GM19328 (cell line): ENCODE results near the gene EEF1G.
A peak's percentile ranks its signal among the peaks of the same experiment; 100 is the strongest.
"Not testable (repeated sequence)": the region's sequence is repeated elsewhere in the genome, so short reads cannot be mapped to it uniquely, and the experiment has no call there.

Experiments
- ATAC-seq: cut with Tn5 transposase; IDR thresholded peaks from one replicate; pipeline ENCODE4 v1.9.1; 2021; ENCODE audit warnings: mild to moderate bottlenecking, moderate library complexity; ENCODE audit not compliant: unreplicated experiment

The EEF1G gene

DNA sequence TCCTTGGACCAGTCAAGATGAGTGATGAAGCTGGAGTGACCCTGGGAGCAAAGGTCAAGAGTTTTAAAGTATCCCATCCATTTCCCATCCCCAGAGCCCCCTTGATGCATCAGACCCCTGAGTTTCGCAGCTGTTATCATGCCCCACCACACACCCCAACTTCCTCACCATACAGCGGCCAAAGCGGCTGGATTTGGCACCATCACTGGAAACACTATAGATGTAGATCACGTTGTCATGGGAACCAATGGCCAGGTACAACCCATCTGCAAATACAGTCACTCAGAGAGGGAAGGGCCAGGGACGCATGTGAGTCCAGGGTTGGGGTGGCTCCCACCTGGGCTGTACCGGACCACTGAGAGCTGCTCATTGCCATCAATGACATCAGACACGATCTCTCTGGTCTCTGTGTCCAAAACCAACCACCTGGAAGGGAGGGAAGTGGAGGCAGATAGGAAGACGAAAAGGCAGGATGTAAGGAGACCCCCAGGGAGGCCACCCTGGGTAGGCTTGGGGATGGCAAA is 30.1 kb upstream of the EEF1G start:
- no peak for ATAC-seq

DNA sequence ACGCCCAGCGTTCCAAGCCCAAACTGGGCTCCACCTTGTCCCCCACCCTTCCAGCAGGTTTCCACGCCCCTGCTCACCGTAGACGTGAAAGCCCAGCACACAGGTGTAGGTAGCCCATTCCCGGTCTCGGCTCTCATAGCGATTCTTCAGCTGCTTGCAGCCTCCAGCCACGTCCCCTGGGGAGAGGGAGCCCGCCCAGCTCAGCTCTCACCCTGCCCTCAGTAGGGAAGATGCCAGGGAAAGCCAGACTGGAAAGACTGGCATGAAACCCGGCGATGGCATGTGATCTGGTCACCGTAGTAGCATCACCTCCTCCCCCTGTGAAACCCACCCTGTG is 29.3 kb upstream of the EEF1G start:
- ATAC-seq, result no peak

DNA sequence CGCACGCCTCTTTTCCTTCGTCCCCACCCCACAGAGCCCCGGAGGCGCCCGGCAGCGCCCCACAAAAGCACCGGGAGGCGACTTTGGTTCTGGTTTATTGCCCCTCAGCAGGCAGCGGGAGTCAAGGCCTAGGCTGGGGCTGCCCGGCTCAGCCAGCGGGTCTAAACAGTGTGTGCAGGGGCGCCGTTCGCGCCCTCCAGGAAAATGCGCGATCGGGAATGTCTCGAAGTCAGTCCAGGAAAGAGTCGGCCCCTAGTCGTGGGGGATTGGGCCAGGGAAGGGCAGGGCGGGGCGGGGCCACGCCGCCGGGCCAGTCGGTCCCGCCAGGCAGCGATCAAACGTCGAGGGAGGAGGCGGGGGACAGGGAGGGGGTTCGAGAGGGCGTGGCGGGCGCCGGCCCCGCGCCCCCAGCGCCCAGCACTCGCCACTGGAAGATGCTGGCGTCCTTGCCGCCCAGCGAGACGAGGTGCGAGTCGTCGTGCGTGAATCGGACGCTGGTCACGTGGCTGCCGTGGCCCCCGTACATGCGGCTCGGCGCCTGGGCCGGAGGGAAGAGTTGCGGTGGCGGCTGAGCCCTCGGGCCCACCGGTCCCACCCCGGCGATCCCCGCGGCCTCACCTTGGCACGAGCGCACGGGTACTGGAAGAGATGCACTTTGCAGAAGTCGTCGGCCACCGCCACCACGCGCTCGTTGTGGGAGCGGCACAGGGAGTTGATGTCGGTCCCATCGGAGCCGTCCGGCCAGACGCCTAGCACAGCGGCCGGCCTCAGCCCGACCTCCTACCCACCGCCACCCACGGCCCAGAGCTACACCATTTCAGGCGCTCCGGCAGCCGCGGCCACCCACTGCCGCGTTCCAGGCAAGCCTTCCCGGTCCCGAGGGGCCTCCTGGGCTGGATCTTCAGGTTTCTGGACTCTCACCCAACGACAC is 28.7 kb upstream of the EEF1G start:
- no peak for ATAC-seq

DNA sequence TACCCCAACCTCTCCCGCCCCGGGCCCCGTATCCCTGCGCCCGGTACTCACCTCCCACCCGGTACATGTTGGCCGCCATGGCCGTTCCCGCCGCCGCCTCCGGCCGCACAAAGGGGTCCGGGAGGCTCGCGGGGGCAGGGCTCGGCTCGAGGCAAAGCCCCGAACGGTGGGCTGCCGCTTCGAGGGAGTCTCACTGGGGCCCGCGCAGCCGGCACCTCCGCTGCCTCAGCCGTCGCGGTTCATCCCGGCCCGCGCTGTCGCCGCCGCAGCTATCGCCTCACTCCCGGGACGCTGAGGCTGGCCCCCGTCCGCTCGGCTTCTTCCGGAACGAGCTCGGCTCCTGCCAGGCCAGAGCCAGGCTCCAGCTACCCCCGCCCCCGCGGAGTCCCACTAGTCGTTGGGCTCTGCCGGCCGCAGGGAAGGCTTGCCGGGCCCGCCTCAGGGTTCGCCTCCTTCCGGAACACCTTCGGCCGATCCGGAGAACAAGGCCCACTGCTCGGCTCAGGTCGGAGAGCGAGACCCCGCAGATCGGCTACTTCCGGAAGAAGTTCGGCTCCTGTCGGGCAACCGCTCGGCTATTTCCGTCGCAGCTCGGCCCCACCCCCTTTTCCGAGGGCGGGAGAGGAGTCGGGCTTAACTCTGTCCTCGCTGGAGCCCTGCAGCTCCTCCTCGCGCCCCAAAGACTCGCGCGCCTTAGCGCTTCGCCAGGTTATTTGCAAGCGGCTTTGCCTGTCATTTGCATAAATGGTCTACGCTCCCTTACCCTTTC is 27.9 kb upstream of the EEF1G start, which contains the start of gene MTA2:
TSS of gene MTA2 (minus strand) at position 494 of the 769 bp plus-strand sequence. CDS start at position 79, 415 bp downstream.
- peak; percentile 75 for ATAC-seq

DNA sequence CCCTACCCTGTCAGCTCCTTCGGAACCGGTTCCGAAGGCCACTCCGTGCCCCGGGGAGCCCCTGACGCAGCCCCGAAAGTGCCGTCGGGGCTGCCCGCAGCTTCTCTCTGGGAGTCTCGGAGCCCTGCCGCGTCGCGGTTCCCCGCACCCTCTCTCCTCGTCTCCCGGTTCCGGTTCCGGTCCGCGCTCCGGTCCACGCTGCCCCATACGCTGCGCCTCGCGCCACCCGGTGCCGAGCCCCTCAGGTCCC is 27.4 kb upstream of the EEF1G start:
- no peak for ATAC-seq

DNA sequence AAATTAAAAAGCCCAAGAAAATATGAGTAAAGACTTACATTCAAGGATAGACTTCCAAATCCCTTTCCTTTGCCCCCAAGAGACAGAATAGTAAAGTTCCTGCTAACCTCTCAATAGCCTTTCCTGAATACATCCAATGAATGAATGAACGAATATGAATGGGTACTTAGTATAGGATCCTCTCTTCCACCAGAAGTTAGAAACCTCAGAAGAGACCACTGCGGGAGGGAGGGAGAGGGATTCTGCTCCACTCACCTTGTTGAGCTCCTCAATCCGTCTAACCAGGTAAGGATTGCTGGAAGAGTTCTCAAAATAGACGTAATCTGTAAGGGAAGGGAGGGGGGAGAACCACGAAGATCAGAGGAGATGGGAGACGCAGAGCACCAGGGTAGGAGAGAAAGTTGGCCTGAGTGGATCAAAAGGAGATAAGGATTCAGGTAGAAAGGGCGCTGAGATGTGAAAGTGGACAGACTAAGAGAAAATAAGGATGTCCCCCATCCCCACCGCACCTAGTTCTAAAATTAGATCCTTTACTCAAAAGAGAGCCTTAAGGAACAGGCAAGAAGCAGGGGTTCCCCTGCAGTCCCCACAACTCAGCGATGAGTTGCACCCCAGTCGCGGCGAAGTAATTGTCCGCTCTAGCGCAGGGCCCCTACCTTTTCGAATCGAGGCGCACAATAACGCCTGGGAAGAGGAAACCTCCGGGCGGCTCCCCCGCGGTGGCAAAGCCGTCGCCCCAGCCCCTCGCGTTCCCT is 26.9 kb upstream of the EEF1G start:
- ATAC-seq, result no peak

DNA sequence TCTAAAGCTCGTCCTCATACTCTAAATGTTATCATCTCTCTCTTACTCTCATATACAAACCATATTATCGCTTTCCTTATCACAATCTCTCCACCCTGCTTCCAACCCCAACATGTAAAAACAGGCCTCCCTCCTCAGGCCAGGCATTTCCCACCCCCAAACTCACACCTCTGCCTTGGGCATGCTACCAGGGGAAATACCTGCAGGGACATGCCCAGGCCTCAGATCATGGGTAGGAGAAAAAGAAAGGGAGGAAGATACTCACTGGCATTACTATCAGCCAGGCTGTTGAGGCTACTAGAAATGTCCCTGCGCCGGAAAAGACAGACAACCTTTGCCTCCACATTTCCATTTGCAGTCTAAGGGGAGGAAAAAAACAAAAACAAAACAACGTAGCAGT is 26.2 kb upstream of the EEF1G start:
- ATAC-seq, result no peak

DNA sequence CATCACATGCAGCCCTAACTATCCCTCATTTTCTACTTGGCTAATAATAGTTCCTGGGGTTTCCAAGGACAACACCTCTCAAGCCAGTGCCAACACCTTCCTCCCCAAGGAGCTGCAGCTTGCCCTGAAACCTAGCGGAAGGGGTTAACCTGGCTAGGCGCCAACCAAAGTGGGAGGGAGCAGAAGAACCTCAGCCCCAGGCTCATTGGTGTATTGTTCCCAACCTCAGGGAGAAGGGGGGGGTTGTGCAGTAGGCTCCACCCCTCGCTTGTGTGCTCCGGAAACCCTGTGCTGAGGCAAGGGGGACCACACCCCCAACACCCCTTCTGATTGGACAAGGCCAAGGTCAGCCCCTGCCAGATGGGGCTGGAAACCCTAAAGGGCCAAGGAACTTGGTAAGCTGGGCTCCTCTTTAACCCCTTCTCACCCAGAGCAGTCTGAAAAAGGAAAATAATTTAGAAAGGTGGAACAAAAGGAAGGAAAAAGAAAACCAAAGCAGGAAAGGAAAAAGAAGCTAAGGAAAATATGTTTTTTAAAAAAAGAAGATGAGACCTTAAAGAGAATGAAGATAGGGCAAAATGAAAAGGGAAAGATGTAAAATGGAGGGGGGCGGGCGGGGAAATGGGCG is 25.5 kb upstream of the EEF1G start:
- ATAC-seq, result peak; percentile 34

DNA sequence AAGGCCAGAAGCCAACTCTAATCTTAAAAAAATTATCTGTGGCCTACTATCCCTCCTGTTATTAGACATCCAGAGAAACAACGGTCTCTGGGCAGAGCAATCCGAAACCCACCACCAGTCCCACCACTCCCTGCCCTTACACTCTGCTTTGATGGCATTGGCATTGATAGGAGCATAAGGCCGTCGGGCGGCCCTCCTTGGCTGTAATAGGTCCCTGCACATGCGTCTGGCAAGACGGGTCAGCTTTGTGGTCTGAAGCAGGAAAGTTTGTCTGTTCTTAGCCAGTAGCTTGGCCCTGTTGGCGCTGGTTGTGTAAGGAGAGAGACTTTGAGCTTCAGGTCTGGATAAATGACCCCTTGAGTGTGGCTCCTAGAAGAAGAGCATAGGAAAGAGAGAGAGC is 21.4 kb upstream of the EEF1G start:
- ATAC-seq, result no peak

DNA sequence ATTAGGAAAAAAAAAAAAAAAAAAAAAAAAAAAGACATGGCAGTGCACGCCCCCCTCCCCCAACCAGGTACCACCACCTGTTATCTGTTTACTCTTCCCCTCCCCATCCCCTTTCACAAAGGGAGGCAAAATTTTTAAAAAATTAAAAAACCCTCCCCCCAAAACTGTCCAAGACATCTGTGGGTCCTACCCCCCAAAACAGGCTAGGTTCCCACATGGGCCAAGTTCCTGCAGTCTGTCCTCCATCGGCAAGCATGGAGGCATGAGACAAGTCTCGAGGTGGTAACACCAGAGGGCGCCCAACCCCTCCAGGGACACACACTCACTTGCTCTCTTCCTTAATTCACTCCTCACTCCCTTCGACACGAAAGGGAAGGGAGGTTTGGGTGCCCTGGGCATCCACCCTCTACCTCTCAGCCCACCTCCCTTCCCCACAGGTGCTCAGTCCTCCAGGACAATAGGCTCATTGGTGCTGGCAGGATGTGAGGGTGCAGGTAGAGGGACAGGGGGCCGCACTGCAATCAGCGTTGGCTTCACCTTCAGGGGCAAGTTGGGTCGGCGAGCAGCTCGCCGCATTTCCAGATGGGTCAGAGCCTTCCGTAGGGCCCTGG is 19.8 kb upstream of the EEF1G start:
- ATAC-seq, result no peak

DNA sequence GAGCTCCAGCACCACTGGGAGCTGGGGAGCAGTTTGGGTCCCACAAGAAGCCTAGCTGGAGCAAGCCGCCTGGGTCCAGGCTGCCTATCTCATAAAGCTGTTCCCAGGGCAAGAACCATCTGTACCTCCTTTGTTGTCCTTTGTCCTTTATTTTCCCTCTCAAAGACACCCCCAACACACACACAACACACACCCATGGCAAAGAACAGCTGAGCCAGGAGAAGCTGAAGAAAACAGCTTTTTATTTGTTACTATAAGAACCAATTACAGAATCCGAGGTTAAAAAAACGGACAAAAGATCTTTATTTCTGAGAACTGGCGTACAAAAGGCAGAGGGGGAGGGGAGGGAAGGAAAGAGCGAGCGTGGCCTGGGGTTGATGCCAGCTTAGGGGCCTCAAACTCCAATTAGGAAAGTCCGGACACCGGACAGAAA is 19.3 kb upstream of the EEF1G start:
- no peak for ATAC-seq

DNA sequence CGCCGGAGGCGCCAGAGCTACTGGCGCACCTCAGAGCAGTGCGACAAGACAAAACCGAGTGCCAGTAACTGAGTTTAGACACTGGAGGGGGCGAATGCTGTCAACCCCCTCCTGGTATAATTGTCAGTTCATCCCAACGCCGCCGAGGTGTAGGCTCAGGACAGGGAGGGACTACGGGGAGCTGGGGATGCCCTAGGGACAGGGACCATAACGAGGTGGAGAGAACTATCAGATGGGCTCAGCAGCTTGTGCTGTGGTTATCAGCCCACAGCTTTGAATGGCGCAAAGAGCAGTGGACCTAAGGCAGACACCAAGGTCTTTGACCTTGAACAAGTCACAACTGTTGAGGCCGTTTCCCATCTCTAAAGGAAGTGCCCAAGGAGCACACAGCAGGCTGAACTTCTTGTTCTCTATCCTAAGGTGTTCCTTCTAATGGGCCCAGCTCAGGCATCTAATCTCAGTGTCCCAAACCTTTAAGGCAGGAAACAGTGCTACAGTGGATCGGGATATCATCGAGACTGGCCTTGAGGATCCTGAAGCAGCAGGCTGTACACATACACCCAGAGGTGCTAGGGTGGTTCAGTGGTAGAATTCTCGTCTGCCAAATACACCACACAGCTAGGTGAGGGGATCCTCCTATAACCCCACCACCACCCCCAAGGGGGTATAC is 18.6 kb upstream of the EEF1G start:
- ATAC-seq, result no peak

DNA sequence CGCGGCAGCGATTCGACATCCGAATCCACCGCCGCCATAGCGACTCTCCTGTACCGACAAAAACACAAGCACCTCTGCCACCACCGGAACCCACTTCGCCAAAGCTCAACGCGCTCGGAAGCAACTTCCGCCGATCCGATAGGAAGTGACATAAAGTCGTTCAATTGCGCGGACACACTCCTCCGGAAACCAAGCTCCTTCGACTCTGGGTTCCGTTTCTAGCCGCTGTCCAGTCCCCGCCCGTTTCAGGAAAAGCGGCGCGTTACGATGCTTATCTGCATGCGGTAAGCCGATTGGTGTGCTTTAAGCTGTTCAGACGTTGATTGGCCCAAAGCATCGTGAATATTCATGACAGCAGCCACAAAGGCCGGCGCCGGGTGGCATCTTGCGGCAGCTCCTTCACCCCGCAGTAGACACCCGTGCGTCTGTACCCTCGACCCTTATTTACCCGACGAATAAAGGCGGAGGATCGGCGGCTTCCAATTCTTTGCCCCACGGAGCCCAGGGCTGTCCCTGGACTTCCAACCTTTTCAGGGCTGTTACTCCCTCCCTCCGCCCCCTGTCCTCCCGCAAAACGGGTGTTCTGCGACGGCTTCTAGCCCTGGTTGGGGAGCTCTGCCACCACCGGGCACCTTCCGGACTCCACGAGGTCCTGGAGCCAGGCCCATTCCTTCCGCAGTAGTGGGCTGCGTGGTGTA is 17.9 kb upstream of the EEF1G start, which contains the start of gene TUT1:
TSS of gene TUT1 (minus strand) at position 76 of the 698 bp plus-strand sequence. CDS start at position 38, 38 bp downstream.
- peak; percentile 75 for ATAC-seq

DNA sequence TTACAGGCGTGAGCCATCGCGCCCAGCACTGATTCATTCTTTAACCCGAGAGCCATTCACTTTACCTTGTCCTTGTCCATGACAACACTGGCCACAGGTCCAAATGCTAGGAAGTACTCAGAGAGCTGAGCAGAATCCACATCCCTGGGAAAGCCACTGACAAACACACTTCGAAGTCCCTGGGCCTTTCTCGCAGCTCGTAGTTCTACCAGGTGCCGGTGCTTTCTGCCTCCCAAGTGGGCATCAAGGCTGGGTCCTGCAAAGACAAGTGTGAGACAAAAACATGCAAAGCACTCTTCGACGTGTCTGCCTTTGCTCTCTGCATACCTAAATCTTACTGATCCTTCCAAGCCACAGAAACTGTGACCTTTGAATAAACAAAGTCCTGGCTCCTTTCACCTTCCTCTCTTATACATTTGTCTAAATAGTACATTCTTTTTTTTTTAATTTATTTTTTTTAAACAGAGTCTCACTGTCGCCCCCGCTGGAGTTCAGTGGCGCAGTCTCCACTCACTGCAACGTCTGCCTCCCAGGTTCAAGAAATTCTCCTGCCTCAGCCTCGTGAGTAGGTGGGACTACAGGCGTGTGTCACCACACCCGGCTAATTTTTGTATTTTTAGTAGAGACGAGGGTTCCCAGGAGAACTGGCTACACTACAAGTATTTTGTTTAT is 15.4 kb upstream of the EEF1G start:
- ATAC-seq, result no peak

DNA sequence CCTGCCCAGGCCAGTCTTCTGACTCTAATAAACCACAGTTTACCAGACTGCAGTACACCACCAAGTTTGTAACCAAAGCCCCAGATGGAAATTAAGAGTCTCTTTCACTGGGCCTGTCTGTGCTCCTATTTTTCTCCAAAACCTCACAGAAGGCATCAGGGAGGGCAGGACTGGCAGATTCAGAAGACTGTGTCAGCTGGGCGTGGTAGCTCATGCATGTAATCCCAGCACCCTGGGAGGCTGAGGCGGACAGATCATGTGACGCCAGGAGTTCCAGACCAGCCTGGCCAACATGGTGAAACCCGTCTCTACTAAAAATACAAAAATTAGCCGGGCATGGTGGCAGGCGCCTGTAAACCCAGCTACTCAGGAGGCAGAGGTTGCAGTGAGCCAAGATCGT is 11.7 kb upstream of the EEF1G start:
- not testable (repeated sequence) for ATAC-seq

DNA sequence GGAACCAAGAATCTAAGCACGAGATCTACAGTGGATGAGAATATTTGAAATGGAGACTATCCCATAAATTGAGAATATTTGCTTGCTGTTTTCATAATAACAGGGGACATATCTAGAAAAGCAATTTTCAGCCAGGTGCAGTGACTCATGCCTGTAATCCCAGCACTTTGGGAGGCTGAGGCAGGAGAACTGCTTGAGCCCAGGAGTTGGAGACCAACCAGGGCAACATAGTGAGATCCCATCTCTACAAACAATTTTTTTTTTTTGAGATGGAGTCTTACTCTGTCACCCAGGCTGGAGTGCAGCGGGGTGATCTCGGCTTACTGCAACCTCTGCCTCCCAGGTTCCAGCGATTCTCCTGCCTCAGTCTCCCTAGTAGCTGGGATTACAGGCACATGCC is 8.0 kb upstream of the EEF1G start:
- not testable (repeated sequence) for ATAC-seq

DNA sequence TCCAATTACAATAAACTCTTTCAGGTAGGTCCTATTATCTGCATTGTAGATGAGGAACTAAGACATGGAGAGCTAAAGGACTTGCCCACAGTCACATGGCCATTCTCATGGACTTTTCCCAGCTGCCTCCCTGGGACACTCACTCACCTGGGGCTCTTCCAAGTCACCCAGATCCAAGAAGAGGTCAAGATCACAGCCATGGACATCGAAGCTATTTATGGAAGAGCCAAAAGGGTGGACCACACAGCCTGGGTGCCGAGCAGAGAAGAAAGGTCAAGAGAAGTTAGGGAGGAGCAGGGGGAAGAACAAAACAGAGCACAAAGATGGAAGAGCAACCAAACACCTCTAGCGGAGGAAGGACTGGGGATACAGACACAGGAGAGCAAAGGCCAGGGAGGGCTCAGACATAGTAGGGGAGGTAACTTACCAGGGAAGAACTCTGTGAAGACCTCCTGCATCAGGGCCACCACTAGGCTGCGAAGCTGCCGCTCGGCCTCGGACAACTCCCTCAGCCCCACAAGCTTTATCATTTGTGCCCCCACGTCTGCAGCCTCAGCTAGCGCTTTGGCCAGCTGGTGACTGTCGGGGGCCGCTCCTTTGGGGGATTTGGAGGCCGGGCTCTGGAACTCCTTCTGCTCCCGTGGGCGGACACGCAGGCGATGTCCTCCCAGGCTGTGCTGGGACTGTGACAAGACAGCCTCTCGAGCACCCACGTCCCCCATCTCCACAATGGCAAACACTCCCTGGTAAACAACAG is 7.4 kb upstream of the EEF1G start:
- no peak for ATAC-seq

DNA sequence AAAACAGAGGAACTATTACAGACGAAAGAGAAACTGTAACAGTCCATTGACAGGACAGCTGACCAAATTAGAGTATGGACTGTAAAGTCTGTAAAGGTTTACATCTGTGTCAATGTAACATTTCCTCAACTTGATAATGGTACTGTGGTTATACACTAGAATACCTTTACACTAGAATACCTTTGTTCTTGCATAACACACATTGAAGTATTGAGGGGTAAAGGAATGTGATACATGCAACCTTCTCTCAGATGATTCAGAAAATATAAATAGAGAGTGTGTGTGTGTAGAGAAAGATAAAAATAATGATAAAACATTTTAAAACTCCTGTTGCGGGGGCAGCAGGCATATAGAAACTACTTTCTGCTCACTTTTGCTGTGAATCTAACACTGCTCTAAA is 5.6 kb upstream of the EEF1G start:
- ATAC-seq, result no peak
